H1 (cell line): Measurements from ENCODE around the gene PACS1. TPM values are rescaled to one million over a fixed set of nuclear protein-coding genes. Genes with fewer than 3 reads are reported as not detected.

Experiments
- CTCF ChIA-PET: fragments of 300-600 bp; sonication (Branson Sonifier 250); formaldehyde crosslinking; loops from one replicate; lab custom pipeline; 2021; ENCODE audit not compliant: partially characterized antibody; lab: Charles Lee
- POLR2A ChIA-PET: fragments of 300-600 bp; sonication (Branson Sonifier 250); formaldehyde crosslinking; loops from one replicate; lab custom pipeline; 2021; ENCODE audit warnings: inconsistent platforms; ENCODE audit not compliant: partially characterized antibody; lab: Charles Lee
- DNase-seq, 2 experiments: peaks; one replicate each; pipeline versions ENCODE4 v3.0.0 to v3.0.0-alpha.2; 2010 to 2022; ENCODE audit warnings: low spot score in 2 of 2, low read depth in 1 of 2, mixed read lengths in 1 of 2
- FAIRE-seq: peaks from 2 replicates; lab custom pipeline; 2011; peaks lifted over from hg19 to GRCh38; lab: Jason Lieb, UNC
- H2AFZ ChIP-seq: 2 replicates; pipeline ENCODE4 v1.8.1; 2012; ENCODE audit warnings: low read length, inconsistent platforms
- H2AK5ac ChIP-seq: 2 replicates; pipeline ENCODE4 v1.6.1; 2013; ENCODE audit warnings: low read depth, low read length
- H2BK120ac ChIP-seq: replicated peaks from 2 replicates; pipeline ENCODE3; 2013; ENCODE audit warnings: low read depth, low read length, inconsistent platforms
- H2BK12ac ChIP-seq: 2 replicates; pipeline ENCODE4 v1.6.1; 2013; ENCODE audit warnings: low read depth, low read length
- H2BK15ac ChIP-seq: 2 replicates; pipeline ENCODE4 v1.6.1; 2013; ENCODE audit warnings: low read length
- H2BK20ac ChIP-seq: 2 replicates; pipeline ENCODE4 v1.6.1; 2013; ENCODE audit warnings: low read length
- H2BK5ac ChIP-seq: 2 replicates; pipeline ENCODE4 v1.6.1; 2013; ENCODE audit warnings: low read depth, low read length
- H3K14ac ChIP-seq: 2 replicates; pipeline ENCODE4 v1.6.1; 2013; ENCODE audit warnings: inconsistent platforms; ENCODE audit not compliant: insufficient read length
- H3K18ac ChIP-seq: 2 replicates; pipeline ENCODE4 v1.6.1; 2013; ENCODE audit warnings: low read length; ENCODE audit errors: extremely low read depth
- H3K23ac ChIP-seq: 2 replicates; pipeline ENCODE4 v1.6.1; 2013; ENCODE audit warnings: inconsistent platforms; ENCODE audit not compliant: insufficient read length
- H3K23me2 ChIP-seq: 2 replicates; pipeline ENCODE4 v1.6.1; 2013; ENCODE audit warnings: low read depth, low read length
- H3K27ac ChIP-seq: 2 replicates; pipeline ENCODE4 v1.6.1; 2011; ENCODE audit warnings: low read depth, low read length, inconsistent platforms
- H3K27me3 ChIP-seq, 4 experiments: replicated peaks in 1 of 4; 1 replicate in 1 of 4; 2 replicates in 3 of 4; pipeline versions ENCODE4 v1.6.1 to v1.8.1; 2011 to 2013; ENCODE audit warnings: low read length in 3 of 4, mild to moderate bottlenecking in 3 of 4, inconsistent platforms in 2 of 4, mixed read lengths in 2 of 4, moderate library complexity in 1 of 4; ENCODE audit not compliant: control insufficient read depth in 3 of 4, insufficient read depth in 3 of 4; ENCODE audit errors: extremely low read depth in 1 of 4
- H3K36me3 ChIP-seq, 4 experiments: 2 replicates each; pipeline versions ENCODE4 v1.6.1 to v1.8.1; 2011 to 2013; ENCODE audit warnings: mild to moderate bottlenecking in 4 of 4, low read length in 3 of 4, moderate library complexity in 2 of 4, control low read depth in 1 of 4, inconsistent platforms in 1 of 4; ENCODE audit not compliant: insufficient read depth in 4 of 4, control insufficient read depth in 2 of 4
- H3K4ac ChIP-seq: replicated peaks from 2 replicates; pipeline ENCODE3; 2013; ENCODE audit warnings: low read length, low read depth, mixed read lengths, inconsistent platforms; ENCODE audit not compliant: insufficient read length
- H3K4me1 ChIP-seq, 4 experiments: replicated peaks in 1 of 4; 1 replicate in 1 of 4; 2 replicates in 3 of 4; pipeline versions ENCODE4 v1.6.1 to v1.8.1; 2011 to 2013; ENCODE audit warnings: low read length in 3 of 4, inconsistent platforms in 2 of 4, mixed read lengths in 1 of 4; ENCODE audit not compliant: insufficient read depth in 4 of 4, control insufficient read depth in 3 of 4
- H3K4me2 ChIP-seq, 2 experiments: 2 replicates each; pipeline versions ENCODE4 v1.6.1 to v1.8.1; 2011 to 2013; ENCODE audit warnings: low read depth in 2 of 2, low read length in 2 of 2, control low read depth in 1 of 2, inconsistent platforms in 1 of 2, mild to moderate bottlenecking in 1 of 2; ENCODE audit not compliant: insufficient read depth in 1 of 2
- H3K4me3 ChIP-seq, 4 experiments: fragments of 200-600, 300-600 bp in 1 of 4; sonication (generic), shearing (Covaris generic), sonication (Bioruptor Twin) in 1 of 4; 2 replicates each; pipeline versions ENCODE4 v1.5.1 to v1.8.1; 2011 to 2016; ENCODE audit warnings: low read length in 4 of 4, low read depth in 3 of 4, control low read depth in 2 of 4, inconsistent platforms in 2 of 4, mild to moderate bottlenecking in 2 of 4, mixed read lengths in 1 of 4, moderate library complexity in 1 of 4; ENCODE audit not compliant: insufficient read depth in 2 of 4; ENCODE audit errors: extremely low read depth in 1 of 4
- H3K56ac ChIP-seq: replicated peaks from 2 replicates; pipeline ENCODE3; 2013; ENCODE audit warnings: low read depth, mild to moderate bottlenecking, mixed read lengths, low read length, inconsistent platforms; ENCODE audit not compliant: insufficient read length
- H3K79me1 ChIP-seq: 2 replicates; pipeline ENCODE4 v1.6.1; 2013; ENCODE audit warnings: low read depth, low read length, control low read depth
- H3K79me2 ChIP-seq, 2 experiments: 2 replicates each; pipeline versions ENCODE4 v1.6.1 to v1.8.1; 2012 to 2013; ENCODE audit warnings: low read length in 2 of 2, mild to moderate bottlenecking in 2 of 2, inconsistent platforms in 1 of 2; ENCODE audit not compliant: insufficient read depth in 2 of 2, control insufficient read depth in 1 of 2
- H3K9ac ChIP-seq, 4 experiments: replicated peaks in 1 of 4; 1 replicate in 1 of 4; 2 replicates in 3 of 4; pipeline versions ENCODE4 v1.6.1 to v1.8.1; 2011 to 2013; ENCODE audit warnings: low read depth in 3 of 4, low read length in 3 of 4, control low read depth in 2 of 4, mild to moderate bottlenecking in 2 of 4, moderate library complexity in 2 of 4, inconsistent platforms in 1 of 4; ENCODE audit errors: extremely low read depth in 1 of 4
- H3K9me3 ChIP-seq, 2 experiments: 2 replicates each; pipeline versions ENCODE4 v1.6.1 to v1.8.1; 2012 to 2013; ENCODE audit warnings: mild to moderate bottlenecking in 2 of 2, moderate library complexity in 2 of 2, control low read depth in 1 of 2, inconsistent platforms in 1 of 2, low read depth in 1 of 2, low read length in 1 of 2, mixed read lengths in 1 of 2; ENCODE audit not compliant: insufficient read depth in 2 of 2
- H4K20me1 ChIP-seq, 2 experiments: replicated peaks in 1 of 2; 2 replicates each; pipeline versions ENCODE3 to v1.8.1; 2011 to 2013; ENCODE audit warnings: inconsistent platforms in 2 of 2, low read length in 2 of 2, mild to moderate bottlenecking in 1 of 2; ENCODE audit not compliant: insufficient read depth in 2 of 2, control insufficient read depth in 1 of 2
- H4K5ac ChIP-seq: 2 replicates; pipeline ENCODE4 v1.6.1; 2013; ENCODE audit warnings: low read length, low read depth, mixed read lengths, inconsistent platforms; ENCODE audit not compliant: insufficient read length
- H4K8ac ChIP-seq: 2 replicates; pipeline ENCODE4 v1.8.0; 2013; ENCODE audit warnings: mild to moderate bottlenecking, moderate library complexity, low read length, inconsistent platforms; ENCODE audit not compliant: insufficient read depth; ENCODE audit errors: extremely low read depth
- H4K91ac ChIP-seq: replicated peaks from 2 replicates; pipeline ENCODE3; 2013; ENCODE audit warnings: low read length, mixed read lengths, inconsistent platforms; ENCODE audit not compliant: insufficient read length
- CREB1 ChIP-seq: IDR thresholded peaks from 2 replicates; pipeline ENCODE4 v1.6.1; 2012; ENCODE audit warnings: inconsistent platforms
- CTCF ChIP-seq, 3 experiments: IDR thresholded peaks; 1 replicate in 2 of 3; 2 replicates in 1 of 3; pipeline versions ENCODE4 v1.5.1 to v1.6.1; 2011; ENCODE audit warnings: low read length in 3 of 3, mild to moderate bottlenecking in 3 of 3, inconsistent platforms in 2 of 3, low read depth in 1 of 3, moderate library complexity in 1 of 3; ENCODE audit not compliant: insufficient read depth in 1 of 3; ENCODE audit errors: control extremely low read depth in 1 of 3
- EZH2 ChIP-seq: fragments of 200-600 bp; sonication (generic); IDR thresholded peaks from 2 replicates; pipeline ENCODE4 v1.7.1; 2012; ENCODE audit warnings: low read depth, mild to moderate bottlenecking, moderate library complexity, low read length, inconsistent platforms; ENCODE audit not compliant: severe bottlenecking
- RAD21 ChIP-seq, 2 experiments: IDR thresholded peaks in 1 of 2; conservative IDR thresholded peaks in 1 of 2; 2 replicates each; pipeline ENCODE4 v1.6.1; 2011; ENCODE audit warnings: low read depth in 2 of 2, low read length in 2 of 2, improper control_type of control experiment in 1 of 2, inconsistent platforms in 1 of 2, mild to moderate bottlenecking in 1 of 2, moderate library complexity in 1 of 2
- RNF2 ChIP-seq: fragments of 200-900, 300-1000 bp; sonication (generic); IDR thresholded peaks from 2 replicates; pipeline ENCODE4 v1.7.1; 2016; ENCODE audit warnings: borderline replicate concordance, low read depth, mild to moderate bottlenecking, antibody characterized with exemption, low read length; ENCODE audit not compliant: poor library complexity, severe bottlenecking; ENCODE audit errors: missing control alignments
- RXRA ChIP-seq: IDR thresholded peaks from 2 replicates; pipeline ENCODE4 v1.6.1; 2011; ENCODE audit warnings: low read depth, mild to moderate bottlenecking, low read length, moderate library complexity; ENCODE audit not compliant: insufficient read depth
- TAF7 ChIP-seq: optimal IDR thresholded peaks from 2 replicates; pipeline ENCODE3; 2011; ENCODE audit warnings: low read depth, mild to moderate bottlenecking, inconsistent platforms, low read length, moderate library complexity, borderline replicate concordance
- WGBS, 2 experiments: shearing (Covaris generic) in 1 of 2; methylation state at CpG; one replicate each; pipeline versions ENCODE4 v1.1.6 to v1.1.7; 2013 to 2015; ENCODE audit warnings: low lambda C conversion rate in 2 of 2, mixed read lengths in 2 of 2, inconsistent platforms in 1 of 2, low coverage in 1 of 2, missing lambda C conversion rate in 1 of 2; ENCODE audit not compliant: insufficient replicate concordance in 2 of 2, insufficient coverage in 1 of 2, insufficient read length in 1 of 2; ENCODE audit errors: extremely low coverage in 1 of 2, missing lambda C conversion rate in 1 of 2; 5-methylcytosine and 5-hydroxymethylcytosine counted together
- polyA plus RNA-seq, 7 experiments: library from polyadenylated mRNA; depleted of rRNA in 3 of 7; stranded (reverse) in 5 of 7; unstranded in 2 of 7; fragments of >200 nt in 5 of 7; fragments of 200-250 nt in 2 of 7; gene quantifications; 1 replicate in 5 of 7; 2 replicates in 1 of 7; 4 replicates in 1 of 7; pipeline versions ENCODE4 v1.2.1 to v1.2.3, GENCODE V29; 2011 to 2013; ENCODE audit warnings: missing spikeins in 2 of 7, mixed read lengths in 2 of 7
- total RNA-seq: library from RNA; stranded (reverse); fragmentation: NEBNext Ultra II Directional; extraction: Animal tissue kit (Norgen Biotek cat#: 25700); gene quantifications from 2 replicates; pipeline ENCODE4 v1.2.1, GENCODE V29; 2021

PACS1 gene
- total and polyA plus RNA-seq, 2 of the 8 experiments (the other 6 are each of a cell fraction or from before 2014, with no cell fraction given): 11.5 to 36.0 TPM

GRCh38 chr11:66022401-66023185 is 47.5 kb upstream of the PACS1 start:
- Histone ChIP-seq H4K5ac (no peak overlapping the region), H3K27ac (no peak overlapping the region), H4K8ac (no peak overlapping the region; the same call in 1 of the 2 replicates), H3K4me2 (peak overlapping the region in 1 of 2 experiments; percentile 41; a peak in 2 of 4 replicates), H3K56ac (no peak overlapping the region), H3K14ac (no peak overlapping the region), H2BK5ac (no peak overlapping the region), H3K9me3 (no peaks in the 10 kb centered on the region), H3K18ac (no peak overlapping the region; the same call in 1 of the 2 replicates), H2BK120ac (no peak overlapping the region), H2BK12ac (0 out of 2 replicates have a peak overlapping the region, but pooled peaks have one; percentile 39), H3K36me3 (no peaks in the 10 kb centered on the region), H3K79me1 (no peaks in the 10 kb centered on the region), H3K23me2 (no peaks in the 10 kb centered on the region), H2BK15ac (0 out of 2 replicates have a peak overlapping the region, but pooled peaks have one; percentile 9), H3K4me3 (peak overlapping the region in 1 of 4 experiments; percentile 10; a peak in 1 of 8 replicates), H3K4me1 (peaks cover 0 to 3% (median 1%) of the 10 kb centered on the region in 4 experiments; a peak in 1 of 7 replicates), H2AFZ (peak overlapping the region; percentile 51; the same call in 1 of the 2 replicates), H3K79me2 (no peaks in the 10 kb centered on the region), H3K23ac (no peak overlapping the region), H4K91ac (no peak overlapping the region), H3K9ac (no peak overlapping the region), H2BK20ac (no peak overlapping the region), H2AK5ac (no peak overlapping the region), H3K4ac (no peak overlapping the region), H3K27me3 (peaks cover 0 to 18% (median 5%) of the 10 kb centered on the region in 4 experiments; a peak in 4 of 7 replicates), H4K20me1 (no peaks in the 10 kb centered on the region)
- ChIA-PET POLR2A (interaction anchor here (0.8 to 1.7 kb wide), 4 partner anchors 10 to 163 kb away, joined by 4 to 6 read pairs (median 4); partner anchors contain the start of genes BANF1, EIF1AD and MUS81), CTCF (interaction anchor here (0.6 to 4.1 kb wide), 29 partner anchors 11 to 221 kb away, joined by 3 to 39 read pairs (median 4); partner anchors contain the start of genes BANF1, CST6, CTSW and EIF1AD)
- 33% methylated on average over 46 of the region's 46 CpGs; no CpG with 5 or more reads in 1 of the 2 experiments for WGBS, 2 experiments
- FAIRE-seq (no peak), DNase-seq (peak; percentile 49 to 99)
- TF ChIP-seq EZH2 (no peak), CREB1 (peak; percentile 62), RNF2 (no peak), TAF7 (no peak), CTCF (IDR thresholded peaks at IDR 0.05; ENCODE audit: control extremely low read depth in 1 of 3, insufficient read depth in 1 of 3, low read depth in 1 of 3, low read length in 3 of 3) (peak; percentile 86 to 96 (median 86)), RXRA (no peak), RAD21 (IDR thresholded peaks at IDR 0.05 in 1 of 2, conservative IDR thresholded peaks at IDR 0.05 in 1 of 2; ENCODE audit: low read depth in 2 of 2, low read length in 2 of 2) (peak; percentile 70 to 82)
